LHCN-M2 (cell line): ENCODE results near the gene ZNF440. TPM values are rescaled to one million over a fixed set of nuclear protein-coding genes. Genes with fewer than 3 reads are reported as not detected.

Source experiments
- DNase-seq: peaks from one replicate; pipeline ENCODE4 v3.0.0-alpha.2; 2012; ENCODE audit warnings: low read depth
- total RNA-seq: library from RNA; depleted of rRNA; stranded (reverse); fragments of >200 nt; gene quantifications from 2 replicates; pipeline ENCODE4 v1.2.3, GENCODE V29; 2014; rRNA removed

ZNF440 gene
- total RNA-seq, 1 experiment from 2014 or later: 8.2 TPM

DNA sequence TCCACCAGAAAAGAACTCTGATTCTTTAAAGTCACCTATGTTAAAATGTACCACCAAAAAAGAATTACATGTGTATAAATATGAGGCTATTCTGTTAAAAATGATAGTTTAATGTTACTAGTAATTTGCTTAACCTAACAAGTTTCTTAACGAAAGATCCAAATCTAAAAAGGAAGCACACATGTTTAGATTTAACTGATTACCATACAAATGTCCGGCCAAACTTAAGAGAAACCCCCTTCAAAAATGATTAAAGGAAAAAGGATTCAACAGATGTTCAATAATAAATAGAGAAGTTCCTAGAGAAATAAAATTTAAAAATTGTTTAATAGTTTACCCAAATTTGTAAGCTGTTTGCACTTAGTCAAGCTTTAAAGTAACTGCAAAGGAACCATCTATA, 68.5 kb downstream of the ZNF440 start:
- no peak for DNase-seq

Other genes with a start within 250 kb of the ZNF440 start
- gene ACP5, start 236.6 kb upstream of the ZNF440 start, total RNA-seq: 0.34 and 0.38 TPM in 2 replicates
- 18.8 and 19.2 TPM in 2 replicates for gene ZNF627, start 216.8 kb upstream of the ZNF440 start, total RNA-seq
- 7.1 and 10.2 TPM in 2 replicates for gene ZNF823, start 75.3 kb upstream of the ZNF440 start, total RNA-seq
- 5.4 and 7.1 TPM in 2 replicates for gene ZNF441, start 47.3 kb upstream of the ZNF440 start, total RNA-seq
- 0.80 and 0.90 TPM in 2 replicates for gene ZNF491, start 15.8 kb upstream of the ZNF440 start, total RNA-seq
- 0.11 and 0.26 TPM in 2 replicates for gene ZNF439, start 34.5 kb downstream of the ZNF440 start, total RNA-seq
- gene ZNF69, start 73.5 kb downstream of the ZNF440 start, total RNA-seq: 6.2 and 8.8 TPM in 2 replicates
- gene ZNF700, start 110.8 kb downstream of the ZNF440 start, total RNA-seq: 8.7 and 9.5 TPM in 2 replicates
- gene ZNF763, start 150.8 kb downstream of the ZNF440 start, total RNA-seq: 0.69 and 1.7 TPM in 2 replicates
- gene ZNF433, start 221.4 kb downstream of the ZNF440 start, total RNA-seq: 4.1 and 5.7 TPM in 2 replicates
- 0.38 and 0.46 TPM in 2 replicates for gene ZNF878, start 238.7 kb downstream of the ZNF440 start, total RNA-seq